ENCODE measurements around the gene COL21A1. TPM values are rescaled to one million over a fixed set of nuclear protein-coding genes. Genes with fewer than 3 reads are reported as not detected.

The COL21A1 gene
- total RNA-seq, 6 experiments from 2014 or later: not detected

GRCh38 chr6:56043076-56043475 is 204.3 kb downstream of the COL21A1 start:
- H3K9me3 Mint-ChIP-seq: no peaks in the 10 kb centered on the region
- H3K4me1 Mint-ChIP-seq (ENCODE audit: low read depth): peaks cover 12% of the 10 kb centered on the region; the same call in 1 of the 2 replicates
- TF ChIP-seq CTCF (IDR thresholded peaks at IDR 0.05): no peak
- H3K27me3 Mint-ChIP-seq (ENCODE audit: insufficient read depth): peaks cover 1% of the 10 kb centered on the region; the same call in 1 of the 2 replicates
- no peaks in the 10 kb centered on the region for H3K36me3 Mint-ChIP-seq (ENCODE audit: low read depth)
- DNase-seq: no peak
- no peak overlapping the region for H3K27ac Mint-ChIP-seq
- H3K4me3 Mint-ChIP-seq: no peak overlapping the region

GRCh38 chr6:56041591-56041990 is 205.8 kb downstream of the COL21A1 start:
- no peaks in the 10 kb centered on the region for H3K9me3 Mint-ChIP-seq
- H3K27ac Mint-ChIP-seq: no peak overlapping the region
- peaks cover 1% of the 10 kb centered on the region; the same call in 1 of the 2 replicates for H3K27me3 Mint-ChIP-seq (ENCODE audit: insufficient read depth)
- no peak overlapping the region for H3K4me3 Mint-ChIP-seq
- TF ChIP-seq CTCF (IDR thresholded peaks at IDR 0.05): no peak
- H3K4me1 Mint-ChIP-seq (ENCODE audit: low read depth): peaks cover 12% of the 10 kb centered on the region; the same call in 1 of the 2 replicates
- no peaks in the 10 kb centered on the region for H3K36me3 Mint-ChIP-seq (ENCODE audit: low read depth)
- no peak for DNase-seq

GRCh38 chr6:56040889-56041301 is 206.5 kb downstream of the COL21A1 start:
- no peak for TF ChIP-seq CTCF (IDR thresholded peaks at IDR 0.05)
- H3K4me3 Mint-ChIP-seq: no peak overlapping the region
- H3K9me3 Mint-ChIP-seq: no peaks in the 10 kb centered on the region
- peak; percentile 6 for DNase-seq
- peak overlapping the region; percentile 45; the same call in 1 of the 2 replicates for H3K27ac Mint-ChIP-seq
- no peaks in the 10 kb centered on the region for H3K36me3 Mint-ChIP-seq (ENCODE audit: low read depth)
- peaks cover 12% of the 10 kb centered on the region; the same call in 1 of the 2 replicates for H3K4me1 Mint-ChIP-seq (ENCODE audit: low read depth)
- peaks cover 1% of the 10 kb centered on the region; the same call in 1 of the 2 replicates for H3K27me3 Mint-ChIP-seq (ENCODE audit: insufficient read depth)

GRCh38 chr6:56040223-56040622 is 207.2 kb downstream of the COL21A1 start:
- TF ChIP-seq CTCF (IDR thresholded peaks at IDR 0.05): no peak
- Mint-ChIP-seq H3K36me3 (ENCODE audit: low read depth) (no peaks in the 10 kb centered on the region), H3K27me3 (ENCODE audit: insufficient read depth) (peaks cover 1% of the 10 kb centered on the region; the same call in 1 of the 2 replicates), H3K27ac (0 out of 2 replicates have a peak overlapping the region, but pooled peaks have one; percentile 45), H3K9me3 (no peaks in the 10 kb centered on the region), H3K4me1 (ENCODE audit: low read depth) (peaks cover 12% of the 10 kb centered on the region; the same call in 1 of the 2 replicates), H3K4me3 (no peak overlapping the region)
- no peak for DNase-seq

GRCh38 chr6:56038764-56039163 is 208.6 kb downstream of the COL21A1 start:
- no peak for TF ChIP-seq CTCF (IDR thresholded peaks at IDR 0.05)
- no peaks in the 10 kb centered on the region; the same call in 1 of the 2 replicates for H3K27me3 Mint-ChIP-seq (ENCODE audit: insufficient read depth)
- no peak for DNase-seq
- no peaks in the 10 kb centered on the region for H3K9me3 Mint-ChIP-seq
- no peaks in the 10 kb centered on the region for H3K36me3 Mint-ChIP-seq (ENCODE audit: low read depth)
- H3K4me1 Mint-ChIP-seq (ENCODE audit: low read depth): peaks cover 12% of the 10 kb centered on the region; the same call in 1 of the 2 replicates
- no peak overlapping the region for H3K27ac Mint-ChIP-seq
- H3K4me3 Mint-ChIP-seq: no peak overlapping the region
